Right ventricle myocardium superior (tissue), 1 donor: ENCODE data around the gene FCN3. TPM values are rescaled to one million over a fixed set of nuclear protein-coding genes. Genes with fewer than 3 reads are reported as not detected.
A peak's percentile ranks its signal among the peaks of the same experiment; 100 is the strongest.
"Not testable (repeated sequence)": the region's sequence is repeated elsewhere in the genome, so short reads cannot be mapped to it uniquely, and the experiment has no call there.

Source experiments
- ATAC-seq: fragments of 200-7000 bp; cut with Tn5 transposase; one replicate; pipeline ENCODE4 v1.9.1; 2020; ENCODE audit warnings: mild to moderate bottlenecking; ENCODE audit not compliant: poor library complexity
- DNase-seq: peaks from one replicate; pipeline ENCODE4 v3.0.0-alpha.2; 2020
- intact Hi-C: fragments of 100-400 bp; cut with DNase I; formaldehyde crosslinking; loops from one replicate; pipeline ENCODE4 v1.11.2; 2022
- long read RNA-seq: library from polyadenylated mRNA; unstranded; transcript quantifications from one replicate; pipeline ENCODE4 v2.0.0, GENCODE V29; 2021
- total RNA-seq: library from RNA; stranded (reverse); fragmentation: NEBNext Ultra II Directional; extraction: Animal tissue kit (Norgen Biotek cat#: 25700); gene quantifications from one replicate; pipeline ENCODE4 v1.2.1, GENCODE V29; 2021
- donor health status: DM: no; HTN: yes; CAD: no; lungs with severe emphysema.

The FCN3 gene
- total RNA-seq = 15.8 TPM
- long read RNA-seq, transcript FCN3-201 (8 exons, 1,030 nt) = major isoform, 24 of 27 reads
- long read RNA-seq, partial matches to known transcripts = 0 of 27 reads
- long read RNA-seq, other reads (novel, unspliced or antisense) = 0 of 27 reads

DNA sequence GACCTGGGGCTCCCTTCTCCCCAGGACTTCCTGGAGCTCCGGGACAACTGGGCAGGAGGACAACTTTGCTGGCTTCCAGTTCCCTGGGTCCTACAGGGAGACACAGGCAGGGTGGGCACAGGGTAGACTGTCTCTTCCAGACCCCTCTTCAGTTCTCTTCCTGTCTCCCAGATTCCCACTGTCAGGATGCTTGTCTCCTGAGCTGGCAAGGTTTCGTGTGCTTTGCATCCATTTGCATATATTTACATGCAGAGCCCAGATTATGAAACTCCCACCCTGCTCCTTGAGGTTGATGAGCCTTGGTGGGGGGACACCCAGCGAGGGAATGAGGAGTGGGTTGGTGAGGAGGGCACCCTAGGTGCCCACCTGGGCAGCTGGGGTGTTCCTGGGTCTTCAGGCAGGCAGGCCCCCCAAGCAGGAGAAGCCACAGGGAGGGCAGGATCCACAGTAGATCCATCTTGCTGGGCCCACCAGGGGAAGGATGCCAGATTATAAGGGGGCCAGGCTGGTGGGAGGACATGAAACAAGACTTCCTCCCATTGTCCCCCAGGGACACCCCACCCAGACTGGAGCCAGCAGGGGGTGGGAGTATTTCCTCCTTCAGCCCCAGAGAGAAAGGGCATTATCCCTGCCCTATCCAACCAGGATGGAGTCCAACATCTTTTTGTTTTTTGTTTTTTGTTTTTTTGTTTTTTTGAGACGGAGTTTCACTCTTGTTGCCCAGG is at the start of gene FCN3:
Gene FCN3 (minus strand): TSS at position 463 of the 725 bp plus-strand sequence. CDS start 6 bp downstream, at position 457.
- no peak for ATAC-seq
- intact Hi-C loops = no loop called here

DNA sequence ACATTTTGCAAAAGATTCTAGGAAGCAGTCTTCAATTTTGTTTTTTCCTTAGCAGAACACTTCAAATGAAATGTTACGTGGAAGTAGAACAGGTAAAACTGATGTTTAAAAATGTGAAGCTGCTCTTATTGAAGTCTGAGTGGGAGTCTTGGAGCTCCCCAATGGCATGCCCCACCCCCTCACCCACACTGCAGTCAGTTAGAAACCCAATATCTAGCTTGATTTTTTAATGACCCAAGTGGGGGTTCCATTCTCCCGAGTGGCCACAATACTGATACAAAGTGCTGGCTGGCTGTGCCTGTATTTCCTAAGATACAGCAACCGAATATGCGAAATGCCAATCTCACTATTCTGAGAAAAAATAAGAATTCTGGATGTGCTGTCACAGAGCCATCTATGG is 49.1 kb upstream of the FCN3 start:
- no peak for ATAC-seq
- intact Hi-C loops = no loop called here
- no peak for DNase-seq

More for the DNA sequence above, at the start of gene FCN3:
- DNase-seq = no peak

DNA sequence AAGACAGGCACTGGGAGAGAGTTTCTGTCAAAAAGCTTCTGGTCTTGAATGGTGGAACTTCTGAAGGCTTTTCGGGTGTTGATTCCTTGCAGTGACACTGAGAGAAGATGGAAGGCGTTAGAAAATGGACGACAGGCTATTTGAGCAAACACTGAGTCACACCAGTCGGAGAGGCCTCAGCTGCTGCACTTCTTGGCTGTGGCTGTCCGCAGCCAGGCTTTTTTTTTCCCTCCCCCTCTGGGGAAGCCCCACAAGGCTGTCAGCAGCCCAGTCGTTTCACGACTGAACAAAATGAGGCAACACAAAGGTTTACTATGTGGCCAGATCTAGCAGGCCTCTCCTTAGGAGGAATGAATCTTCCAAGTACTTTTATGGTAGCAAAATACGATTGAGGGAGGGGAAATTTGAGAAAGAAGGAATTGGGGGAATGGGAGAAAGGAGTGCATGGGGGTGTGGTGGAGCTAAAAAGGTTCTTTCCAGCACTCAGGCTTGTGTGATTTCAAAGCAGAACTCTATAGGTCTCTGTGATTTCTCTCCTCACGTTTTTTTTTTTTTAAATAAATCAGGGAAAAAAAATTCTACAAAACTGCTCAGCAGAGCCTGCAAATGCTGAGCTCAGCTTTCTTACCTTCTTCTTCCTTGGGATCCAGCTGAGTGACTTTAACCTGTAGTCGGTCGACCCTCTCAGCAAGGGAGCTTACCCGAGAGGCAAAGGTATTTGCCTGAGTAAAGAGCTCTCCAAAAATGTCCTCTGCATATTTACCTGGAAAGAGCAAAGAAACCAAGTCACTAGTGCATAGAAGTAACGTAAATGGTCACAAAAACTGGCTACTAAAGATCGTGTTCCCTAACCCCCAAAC is 43.9 kb upstream of the FCN3 start:
- intact Hi-C loops = no loop called here
- DNase-seq (peak; percentile 78), ATAC-seq (peak; percentile 90)

DNA sequence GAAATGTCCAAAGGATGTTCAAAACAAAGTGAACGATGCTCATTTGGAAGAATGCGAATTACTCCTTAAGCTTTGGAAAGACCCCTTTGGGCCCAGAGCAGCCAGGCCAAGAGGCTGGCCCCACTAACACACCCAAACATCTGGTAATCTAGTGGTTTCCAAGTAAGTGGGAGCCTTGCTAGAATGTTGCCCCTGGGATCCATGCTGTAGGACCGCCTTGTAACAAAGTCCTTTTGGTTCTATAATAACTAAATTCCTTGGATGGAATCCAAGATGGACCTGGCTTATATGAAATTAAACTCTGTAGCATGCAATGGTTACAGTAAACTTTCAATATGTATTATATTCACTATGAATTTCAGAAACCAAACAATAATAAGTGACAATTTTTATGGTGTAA is 43.1 kb upstream of the FCN3 start:
- intact Hi-C loops = no loop called here
- ATAC-seq (no peak), DNase-seq (no peak)

DNA sequence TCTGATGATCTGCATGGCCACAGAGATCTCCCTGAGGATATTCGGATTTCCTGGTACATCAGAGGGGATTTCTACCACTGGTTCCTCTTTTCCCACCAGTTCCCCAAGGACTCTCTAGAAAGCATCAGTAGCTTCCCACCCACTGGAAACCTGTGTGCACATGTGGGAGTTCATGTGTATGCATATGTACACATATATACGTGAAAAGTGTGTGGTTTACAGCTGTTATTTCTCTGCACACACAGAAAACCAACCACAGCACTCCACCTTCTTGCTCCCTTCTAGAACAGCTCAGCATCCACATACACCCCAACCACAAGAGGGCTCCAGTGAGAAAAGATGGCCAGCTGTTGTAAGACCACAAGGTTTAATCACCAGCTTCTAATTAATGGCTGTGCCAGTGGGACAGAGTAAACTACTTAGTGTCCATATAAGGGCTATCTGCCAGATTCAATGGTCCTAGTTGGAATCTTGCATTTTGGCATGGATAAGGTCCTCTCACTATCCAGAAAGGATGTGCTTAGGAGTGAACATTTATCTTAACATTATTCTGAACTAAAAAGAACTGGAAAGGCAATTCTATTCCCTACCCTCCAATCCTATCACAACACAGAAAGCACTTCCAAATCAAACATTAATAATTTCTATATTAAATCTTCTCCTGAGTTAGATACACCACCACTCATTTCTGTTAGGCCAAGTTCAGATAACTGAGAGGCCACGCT is 41.9 kb upstream of the FCN3 start:
- intact Hi-C loops = no loop called here
- DNase-seq (no peak), ATAC-seq (peak; percentile 16)

DNA sequence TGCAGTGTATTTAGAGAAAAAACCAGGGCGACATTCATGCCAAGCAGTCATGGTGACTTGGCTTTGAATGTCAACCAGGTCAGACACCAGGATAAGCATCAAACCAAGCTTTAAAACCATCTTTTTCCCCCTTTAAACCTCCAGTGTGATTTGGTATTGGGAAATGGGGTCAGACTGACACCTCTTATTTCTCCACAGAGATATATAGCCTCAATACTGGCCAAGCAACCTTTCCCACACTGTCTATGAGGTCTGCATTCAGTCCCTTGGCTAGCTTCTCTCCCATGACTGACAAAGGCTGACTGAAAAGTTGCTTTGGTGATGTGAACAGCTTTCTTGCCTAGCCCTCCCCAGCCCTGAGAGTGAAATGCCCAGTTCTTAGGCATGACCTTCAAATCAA is 39.5 kb upstream of the FCN3 start:
- intact Hi-C loops = no loop called here
- no peak for DNase-seq

DNA sequence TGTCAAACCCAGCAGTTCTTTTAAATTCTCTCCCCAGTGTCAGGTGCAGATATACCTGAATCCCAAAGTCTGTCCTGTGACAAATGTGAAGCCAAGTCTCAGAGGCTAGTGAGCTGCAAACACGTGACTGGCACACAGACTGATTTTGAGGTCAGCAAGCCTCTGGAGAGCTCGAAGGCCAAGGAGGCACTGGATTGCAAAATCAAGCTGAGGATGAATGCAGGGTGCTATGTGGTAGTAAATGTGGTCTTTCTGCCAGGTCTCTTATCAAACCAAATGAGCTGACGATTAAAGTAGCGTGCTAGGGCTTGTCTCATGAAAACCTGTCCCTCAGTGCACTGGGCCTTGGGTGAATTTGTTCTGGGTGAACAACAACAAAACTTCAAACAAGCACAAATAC is 38.4 kb upstream of the FCN3 start:
- ATAC-seq (peak; percentile 77), DNase-seq (peak; percentile 51)
- intact Hi-C loops = no loop called here

More for the DNA sequence above, 39.5 kb upstream of the FCN3 start:
- ATAC-seq = no peak

DNA sequence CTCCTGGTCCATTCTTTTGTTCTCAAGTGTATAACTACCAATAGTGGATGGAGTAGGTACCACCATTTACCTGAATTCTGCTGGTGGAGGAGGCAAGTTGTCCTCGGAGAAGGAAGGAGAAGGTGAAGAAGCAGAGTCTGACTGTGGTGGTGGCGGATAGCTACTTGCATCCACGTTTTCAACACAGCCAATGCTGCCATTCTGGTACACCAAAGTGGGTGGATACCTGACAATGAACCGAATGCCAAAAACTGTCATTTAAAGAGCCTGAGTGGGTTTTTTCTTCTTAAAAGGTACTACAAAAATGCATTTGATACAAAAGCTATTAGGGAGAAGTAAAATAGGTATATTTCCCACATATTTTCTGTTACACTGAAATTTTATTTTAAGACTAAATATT is 37.9 kb upstream of the FCN3 start:
- intact Hi-C loops = no loop called here
- DNase-seq = no peak
- no peak for ATAC-seq

DNA sequence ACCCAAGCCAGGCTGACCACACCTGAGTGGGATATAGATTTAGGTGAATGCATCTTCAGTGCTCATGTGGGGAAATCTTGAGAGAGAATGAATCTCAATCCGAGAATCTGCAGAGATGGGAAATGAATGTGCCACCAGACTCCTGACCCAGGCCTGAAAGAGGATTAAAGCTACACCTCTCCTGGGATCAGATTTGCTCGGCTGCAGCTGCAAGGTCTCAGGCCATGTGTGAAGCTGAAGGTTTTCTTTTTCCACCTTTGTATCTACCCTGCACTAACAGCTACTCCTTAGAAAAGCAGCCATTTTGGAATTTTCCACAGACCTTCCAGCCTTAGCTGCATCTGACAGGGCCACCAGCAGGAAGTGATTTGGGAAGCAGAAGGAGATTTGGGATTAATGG is 36.1 kb upstream of the FCN3 start:
- ATAC-seq = no peak
- no peak for DNase-seq
- intact Hi-C loops = no loop called here

DNA sequence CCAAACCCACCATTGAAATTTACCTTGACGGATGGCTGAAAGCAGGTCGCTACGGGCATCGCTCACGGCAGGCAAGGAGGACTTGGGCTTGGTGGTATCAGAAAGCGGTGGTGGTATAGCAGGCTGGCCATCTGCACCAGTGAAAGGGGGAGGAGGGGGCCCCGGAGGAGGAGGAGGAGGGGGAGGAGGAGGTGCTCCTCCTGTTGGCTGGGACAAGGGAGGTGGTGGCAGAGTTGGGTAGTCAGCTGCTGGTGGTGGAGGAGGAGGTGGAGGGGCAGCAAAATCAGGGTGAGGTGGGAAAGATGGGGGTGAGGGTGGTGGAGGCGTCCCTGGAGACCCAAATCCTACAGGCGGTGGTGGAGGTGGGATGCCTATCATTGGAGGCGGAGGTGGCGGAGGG is 35.0 kb upstream of the FCN3 start:
- intact Hi-C loops = loop anchor here (10.0 kb wide), 1 partner anchor 255 kb away; no protein-coding TSS in a partner anchor
- DNase-seq (no peak), ATAC-seq (no peak)

DNA sequence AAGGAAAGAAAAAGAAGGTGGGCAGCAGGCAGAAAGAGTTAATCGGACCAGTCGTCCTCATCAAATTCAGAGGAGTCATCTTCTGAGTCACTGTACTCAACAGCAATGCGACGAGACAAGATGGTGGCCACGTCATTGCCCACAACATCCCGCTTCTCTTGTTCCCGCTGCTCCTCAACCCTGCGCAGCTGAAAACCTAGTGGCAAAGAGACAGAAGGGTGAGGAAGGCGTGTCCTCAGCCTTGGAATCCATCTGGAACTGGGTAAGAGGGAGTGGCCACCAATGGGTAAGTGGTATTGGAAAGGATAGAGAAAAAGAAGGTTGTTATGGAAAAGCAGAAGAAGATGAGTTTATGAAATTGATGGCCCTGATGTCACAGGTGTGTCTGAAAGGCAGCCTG is 33.5 kb upstream of the FCN3 start:
- intact Hi-C loops = loop anchor here (10.0 kb wide), 1 partner anchor 257 kb away; no protein-coding TSS in a partner anchor

DNA sequence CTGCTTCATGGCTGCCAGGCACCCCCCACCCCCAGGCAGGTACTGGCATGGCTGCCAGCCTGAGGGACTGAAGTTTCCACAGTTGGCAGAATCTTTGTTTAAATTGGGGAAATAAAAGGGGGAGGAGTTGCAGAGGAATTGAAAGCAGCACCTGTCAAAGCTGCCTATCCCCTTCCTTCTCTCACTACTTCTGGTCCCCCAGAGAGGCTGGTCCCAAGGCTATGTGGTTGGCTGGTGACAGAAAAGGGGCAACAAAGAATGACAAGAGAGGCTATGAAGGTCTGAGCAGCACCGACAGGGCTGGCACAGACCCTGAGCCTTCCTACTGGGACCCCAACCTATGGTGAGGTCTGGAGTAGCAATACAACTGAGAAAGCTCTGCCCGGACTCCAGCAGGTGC is 32.2 kb upstream of the FCN3 start:
- intact Hi-C loops = loop anchor here (10.0 kb wide), 1 partner anchor 258 kb away; no protein-coding TSS in a partner anchor
- not testable (repeated sequence) for ATAC-seq, DNase-seq

More for the DNA sequence above, 33.5 kb upstream of the FCN3 start:
- no peak for ATAC-seq
- no peak for DNase-seq

DNA sequence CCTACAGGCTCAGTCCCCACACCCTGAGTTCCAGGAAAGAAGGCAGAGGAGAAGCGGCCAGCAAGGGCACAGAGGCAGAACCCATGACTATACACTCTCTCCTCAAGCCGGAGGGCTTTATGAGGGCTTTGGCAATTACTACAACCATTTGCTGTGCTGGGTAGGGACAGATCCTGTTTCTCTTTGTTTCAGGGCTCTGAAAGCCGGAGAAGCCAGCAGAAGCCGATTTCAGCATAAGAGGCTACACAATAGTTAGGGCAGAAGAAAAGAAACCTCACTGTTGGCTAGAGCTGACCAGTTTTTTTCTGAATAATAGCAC is 31.7 kb upstream of the FCN3 start:
- DNase-seq (no peak), ATAC-seq (no peak)
- intact Hi-C loops = loop anchor here (10.0 kb wide), 1 partner anchor 258 kb away; no protein-coding TSS in a partner anchor

DNA sequence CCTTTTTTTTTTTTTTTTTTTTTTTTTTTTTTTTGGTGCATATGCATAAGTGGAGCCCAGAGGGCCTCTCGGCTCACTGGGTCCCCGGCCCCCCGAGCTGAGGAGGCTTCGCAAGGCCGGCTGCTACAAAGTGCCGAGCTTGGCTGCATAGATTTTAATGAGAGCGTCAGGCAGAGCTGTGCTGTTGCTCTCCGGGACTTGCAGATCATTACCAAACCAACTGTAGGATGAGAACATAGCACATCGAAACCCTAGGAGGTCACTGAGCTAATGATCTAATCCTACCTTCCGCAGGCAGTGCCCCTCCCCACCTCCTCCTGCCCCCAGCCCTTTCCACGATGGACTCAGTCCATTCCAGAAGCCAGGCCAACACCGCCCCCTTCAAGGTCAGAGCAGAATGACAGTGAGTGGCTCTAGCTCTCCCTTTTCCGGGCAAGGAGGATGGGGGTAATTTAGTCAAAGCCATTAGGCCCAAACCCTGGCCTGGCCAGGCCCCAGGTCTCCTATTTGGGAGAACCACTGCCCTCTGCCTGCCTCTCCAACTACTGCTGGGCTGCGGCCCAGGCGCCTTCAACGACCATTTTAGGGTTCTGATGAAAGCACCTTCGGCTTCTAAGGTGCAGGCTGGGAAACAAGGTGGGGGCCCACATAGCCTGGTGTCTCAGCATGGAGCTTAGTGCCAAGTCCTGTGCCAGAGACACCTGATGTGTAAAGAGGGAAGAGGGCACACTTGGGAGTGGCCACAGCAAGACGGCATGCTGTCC is 31.2 kb upstream of the FCN3 start:
- DNase-seq = not testable (repeated sequence)
- peak; percentile 0 for ATAC-seq
- intact Hi-C loops = loop anchor here (10.0 kb wide), 1 partner anchor 259 kb away; no protein-coding TSS in a partner anchor

DNA sequence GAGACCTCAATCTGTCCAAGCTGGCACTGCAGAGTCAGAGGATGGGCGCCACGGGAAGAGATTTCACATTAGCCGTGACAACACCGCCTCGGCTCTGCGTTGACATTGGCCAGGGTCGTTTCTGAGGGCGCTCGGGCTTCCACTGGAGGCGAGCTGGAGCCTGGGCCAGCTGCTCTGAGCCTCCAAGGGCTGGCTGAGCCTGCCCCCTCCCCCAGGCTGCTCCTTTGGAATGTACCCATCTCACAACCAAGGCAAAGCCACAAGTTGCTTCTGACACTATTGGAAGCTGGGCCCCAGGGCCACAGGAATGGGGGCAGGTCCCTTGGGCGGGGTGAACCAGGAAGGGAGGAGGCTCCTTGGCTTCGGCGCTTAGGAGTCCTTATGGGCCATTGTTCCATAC is 30.4 kb upstream of the FCN3 start:
- DNase-seq (peak; percentile 72), ATAC-seq (peak; percentile 25)
- intact Hi-C loops = loop anchor here (10.0 kb wide), 1 partner anchor 260 kb away; no protein-coding TSS in a partner anchor

DNA sequence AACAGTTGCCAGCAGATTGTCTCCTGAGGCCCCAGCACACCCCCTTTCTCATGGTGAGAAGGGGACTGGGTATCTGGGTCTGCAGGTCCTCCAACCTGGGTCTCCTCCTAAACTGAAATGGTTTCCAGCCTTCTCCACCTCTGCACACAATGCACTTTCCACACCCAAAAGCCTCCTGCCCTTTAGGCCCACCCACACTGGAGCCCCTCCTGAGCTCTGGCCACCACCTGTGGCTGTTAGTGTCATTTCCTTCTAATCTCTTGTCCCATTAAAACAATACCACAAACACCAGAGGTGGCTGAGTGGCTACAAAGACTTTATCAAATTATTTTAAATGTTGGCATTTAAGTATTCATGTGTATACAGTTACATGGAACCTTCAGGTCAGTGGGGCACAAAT is 29.3 kb upstream of the FCN3 start:
- ATAC-seq = no peak
- intact Hi-C loops = loop anchor here (5.0 to 10.0 kb wide), 2 partner anchors 203 to 261 kb away; no protein-coding TSS in a partner anchor
- no peak for DNase-seq

DNA sequence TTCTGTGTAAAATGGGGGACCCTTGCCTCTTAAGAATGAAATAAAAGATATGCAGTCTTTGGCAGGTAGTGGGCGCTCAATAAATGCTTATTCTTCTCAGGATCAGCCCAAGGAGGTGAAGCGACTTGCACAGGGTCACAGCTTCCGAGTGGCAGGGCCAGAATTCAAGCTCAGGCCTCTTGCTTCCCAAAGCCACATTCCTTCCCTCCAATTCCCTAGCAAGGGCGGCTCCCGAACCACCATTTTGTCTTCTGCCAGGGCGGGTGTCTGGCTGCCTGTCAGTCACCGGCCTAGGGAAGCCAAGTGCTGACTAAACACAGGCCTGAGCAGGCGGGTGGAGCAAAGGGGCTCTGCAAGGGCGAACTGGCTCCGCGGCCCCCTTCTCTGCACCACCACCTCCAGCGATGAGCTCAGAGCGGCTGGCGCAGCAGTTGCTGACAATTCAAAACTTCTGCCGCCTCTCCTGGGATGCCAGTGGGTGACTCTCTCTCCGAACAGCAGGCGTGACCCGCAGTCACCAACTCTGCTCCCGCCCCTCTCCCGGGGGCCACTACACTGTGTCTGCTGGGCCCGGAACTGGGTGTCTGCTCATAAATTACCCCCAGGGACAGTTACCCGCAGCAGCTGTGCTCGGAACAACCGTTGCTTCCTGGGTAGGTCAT is 28.6 kb upstream of the FCN3 start:
- intact Hi-C loops = loop anchor here (5.0 to 10.0 kb wide), 2 partner anchors 204 to 262 kb away; no protein-coding TSS in a partner anchor
- DNase-seq (peak; percentile 83), ATAC-seq (peak; percentile 55)
